Naive thymus-derived CD4-positive, alpha-beta T cell (primary cell): ENCODE measurements around the gene NAA30. TPM values are rescaled to one million over a fixed set of nuclear protein-coding genes. Genes with fewer than 3 reads are reported as not detected.

Experiments used
- ATAC-seq: fragments of 150-1000 bp; cut with Tn5 transposase; 2 replicates; pipeline ENCODE4 v1.10.0; 2021; ENCODE audit warnings: mild to moderate bottlenecking, moderate library complexity
- CTCF ChIA-PET: fragments of 350-600 bp; sonication (Branson Sonifier 250); formaldehyde crosslinking; loops from one replicate; lab custom pipeline; 2021; ENCODE audit warnings: antibody characterized with exemption; lab: Charles Lee
- POLR2A ChIA-PET: fragments of 350-600 bp; sonication (Branson Sonifier 250); formaldehyde crosslinking; loops from one replicate; lab custom pipeline; 2021; ENCODE audit warnings: antibody characterized with exemption, inconsistent platforms; lab: Charles Lee
- DNase-seq, 9 donors: peaks; one replicate each; pipeline versions ENCODE4 v3.0.0 to v3.0.0-alpha.2; 2020 to 2022; ENCODE audit warnings: mixed read lengths in 1 of 9
- H3K27ac ChIP-seq: one replicate; pipeline ENCODE4 v1.7.0; 2013; ENCODE audit warnings: mild to moderate bottlenecking, low read depth, low read length, moderate library complexity
- H3K27me3 ChIP-seq, 2 donors: one replicate each; pipeline ENCODE4 v1.7.0; 2013; ENCODE audit warnings: low read length in 2 of 2, mild to moderate bottlenecking in 2 of 2, moderate library complexity in 2 of 2; ENCODE audit not compliant: control insufficient read depth in 2 of 2, insufficient read depth in 2 of 2
- H3K36me3 ChIP-seq, 3 experiments: 1 replicate in 2 of 3; 2 replicates in 1 of 3; pipeline ENCODE4 v1.7.0; 2013; ENCODE audit warnings: low read length in 3 of 3, mild to moderate bottlenecking in 3 of 3, moderate library complexity in 1 of 3; ENCODE audit not compliant: insufficient read depth in 3 of 3, control insufficient read depth in 2 of 3
- H3K4me1 ChIP-seq, 2 donors: one replicate each; pipeline ENCODE4 v1.7.0; 2013; ENCODE audit warnings: low read length in 2 of 2, mild to moderate bottlenecking in 2 of 2, moderate library complexity in 1 of 2; ENCODE audit not compliant: control insufficient read depth in 2 of 2, insufficient read depth in 2 of 2
- H3K4me3 ChIP-seq: 2 replicates; pipeline ENCODE4 v1.7.0; 2013; ENCODE audit warnings: mild to moderate bottlenecking, low read length
- H3K9me3 ChIP-seq, 3 experiments: 1 replicate in 2 of 3; 2 replicates in 1 of 3; pipeline ENCODE4 v1.7.0; 2013; ENCODE audit warnings: low read length in 3 of 3; ENCODE audit not compliant: control insufficient read depth in 2 of 3
- H3K27ac Mint-ChIP-seq, 9 donors: one replicate each; pipeline ENCODE4 v1.8.0; 2020 to 2022; ENCODE audit warnings: mixed read lengths in 9 of 9, mild to moderate bottlenecking in 8 of 9, moderate library complexity in 5 of 9, inconsistent platforms in 2 of 9
- H3K27me3 Mint-ChIP-seq, 5 donors: one replicate each; pipeline ENCODE4 v1.8.0; 2021 to 2022; ENCODE audit warnings: mixed read lengths in 5 of 5, mild to moderate bottlenecking in 1 of 5
- H3K36me3 Mint-ChIP-seq, 5 donors: one replicate each; pipeline ENCODE4 v1.8.0; 2020 to 2022; ENCODE audit warnings: mixed read lengths in 5 of 5, mild to moderate bottlenecking in 3 of 5, inconsistent platforms in 1 of 5
- H3K4me1 Mint-ChIP-seq, 7 donors: one replicate each; pipeline ENCODE4 v1.8.0; 2020 to 2022; ENCODE audit warnings: mixed read lengths in 7 of 7, mild to moderate bottlenecking in 3 of 7, inconsistent platforms in 1 of 7
- H3K4me3 Mint-ChIP-seq, 10 donors: one replicate each; pipeline ENCODE4 v1.8.0; 2020 to 2022; ENCODE audit warnings: mild to moderate bottlenecking in 10 of 10, mixed read lengths in 10 of 10, moderate library complexity in 6 of 10, inconsistent platforms in 2 of 10
- H3K9me3 Mint-ChIP-seq, 11 donors: one replicate each; pipeline ENCODE4 v1.8.0; 2020 to 2022; ENCODE audit warnings: mixed read lengths in 11 of 11, mild to moderate bottlenecking in 4 of 11, inconsistent platforms in 1 of 11, moderate library complexity in 1 of 11
- intact Hi-C, 2 donors: fragments of 100-400 bp; cut with micrococcal nuclease; formaldehyde crosslinking; loops; one replicate each; pipeline ENCODE4 v1.15.1; 2023
- polyA plus RNA-seq, 2 donors: library from polyadenylated mRNA; unstranded; fragments of 300-500 nt; fragmentation: Illumina TruSeq; gene quantifications; one replicate each; pipeline ENCODE4 v1.2.3, GENCODE V29; 2021
- total RNA-seq, 6 experiments: library from RNA in 5 of 6; stranded (reverse) in 5 of 6; gene quantifications; 1 replicate in 5 of 6; 2 replicates in 1 of 6; pipeline ENCODE4 v1.2.3 and lab custom pipeline; 2021 to 2026

Gene NAA30
- total and polyA plus RNA-seq, 7 experiments from 2014 or later = 7.3 to 19.6 (median 15.9) TPM

DNA sequence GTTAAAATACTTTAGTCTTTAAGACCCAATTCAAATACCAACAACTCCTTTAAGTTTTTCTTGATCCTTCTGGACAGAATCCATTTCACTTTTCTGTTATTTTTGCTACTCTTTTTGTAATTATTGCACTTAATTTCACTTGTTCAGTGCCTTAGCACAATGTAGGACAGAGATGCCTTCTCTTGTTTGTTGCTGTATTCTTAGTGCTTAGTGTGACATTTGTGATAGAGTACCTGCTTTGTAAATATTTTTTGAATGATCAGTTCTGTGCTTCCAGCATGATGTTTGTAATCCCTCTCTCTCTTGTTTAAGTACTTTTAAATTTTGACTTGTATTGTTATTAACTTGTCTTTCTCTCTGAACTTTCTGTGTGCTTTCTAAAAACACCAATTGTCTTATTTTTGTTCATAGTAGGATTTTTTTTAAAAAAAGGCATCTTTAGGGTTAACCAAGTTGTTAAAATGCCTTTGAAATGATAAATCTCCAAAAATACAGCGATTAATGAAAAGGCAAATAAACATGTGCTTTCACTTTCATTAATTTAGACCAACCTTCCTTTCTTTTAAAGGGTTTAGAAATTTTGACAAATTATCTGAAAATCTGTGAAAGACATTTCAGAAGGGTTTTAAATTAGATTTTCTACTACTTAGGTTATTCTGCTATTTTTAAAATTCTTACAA lies 11.9 kb downstream of the NAA30 start:
- no peak for ATAC-seq
- peaks cover 0 to 4% of the 10 kb centered on the region in 2 donors for H3K4me1 ChIP-seq
- peaks cover 17 to 49% (median 41%) of the 10 kb centered on the region in 7 donors for H3K4me1 Mint-ChIP-seq
- H3K9me3 ChIP-seq = no peaks in the 10 kb centered on the region
- intact Hi-C loops = no loop called here
- H3K9me3 Mint-ChIP-seq = no peaks in the 10 kb centered on the region
- H3K27me3 Mint-ChIP-seq = no peaks in the 10 kb centered on the region
- no peak for DNase-seq
- POLR2A ChIA-PET = no interaction called here
- peak overlapping the region in 1 of 10 donors; percentile 8 for H3K4me3 Mint-ChIP-seq
- CTCF ChIA-PET = no interaction called here
- no peak overlapping the region for H3K27ac ChIP-seq
- peak overlapping the region in 2 of 9 donors; percentile 9 to 38 for H3K27ac Mint-ChIP-seq
- no peak overlapping the region for H3K4me3 ChIP-seq
- peaks cover 8 to 37% (median 17%) of the 10 kb centered on the region in 5 donors for H3K36me3 Mint-ChIP-seq
- no peaks in the 10 kb centered on the region for H3K27me3 ChIP-seq
- peaks cover 5 to 7% (median 5%) of the 10 kb centered on the region in 3 experiments for H3K36me3 ChIP-seq

- ChIA-PET CTCF (interaction anchor here (0.6 to 0.7 kb wide), 2 partner anchors 235 to 325 kb away, joined by 3 to 4 read pairs; no protein-coding TSS in a partner anchor), POLR2A (no interaction called here)
- Histone ChIP-seq H3K27me3 (no peaks in the 10 kb centered on the region), H3K4me3 (no peak overlapping the region), H3K36me3 (peaks cover 5 to 10% (median 7%) of the 10 kb centered on the region in 3 experiments), H3K4me1 (peaks cover 0 to 4% of the 10 kb centered on the region in 2 donors), H3K9me3 (no peaks in the 10 kb centered on the region), H3K27ac (no peak overlapping the region)
- intact Hi-C loops = no loop called here
- DNase-seq (no peak), ATAC-seq (no peak)
- no peak overlapping the region for H3K4me3 Mint-ChIP-seq
- H3K9me3 Mint-ChIP-seq = no peaks in the 10 kb centered on the region
- H3K27ac Mint-ChIP-seq = no peak overlapping the region
- peaks cover 19 to 57% (median 50%) of the 10 kb centered on the region in 7 donors for H3K4me1 Mint-ChIP-seq
- H3K36me3 Mint-ChIP-seq = peaks cover 14 to 47% (median 22%) of the 10 kb centered on the region in 5 donors
- no peaks in the 10 kb centered on the region for H3K27me3 Mint-ChIP-seq
Observed at GRCh38 chr14:57403521-57403864, 13.1 kb downstream of the NAA30 start.

- ChIA-PET POLR2A (no interaction called here), CTCF (no interaction called here)
- H3K27me3 Mint-ChIP-seq = no peaks in the 10 kb centered on the region
- H3K4me3 ChIP-seq = no peak overlapping the region
- H3K4me1 ChIP-seq = peaks cover 0 to 4% of the 10 kb centered on the region in 2 donors
- H3K9me3 ChIP-seq = no peaks in the 10 kb centered on the region
- peaks cover 13 to 53% (median 24%) of the 10 kb centered on the region in 5 donors for H3K36me3 Mint-ChIP-seq
- intact Hi-C loops = no loop called here
- H3K27ac Mint-ChIP-seq = peak overlapping the region in 5 of 9 donors; percentile 9 to 77 (median 51)
- no peaks in the 10 kb centered on the region for H3K9me3 Mint-ChIP-seq
- no peak overlapping the region for H3K4me3 Mint-ChIP-seq
- ATAC-seq (peak; percentile 36), DNase-seq (no peak)
- H3K4me1 Mint-ChIP-seq = peaks cover 16 to 52% (median 44%) of the 10 kb centered on the region in 7 donors
- no peaks in the 10 kb centered on the region for H3K27me3 ChIP-seq
- H3K27ac ChIP-seq = no peak overlapping the region
- peaks cover 5 to 13% (median 6%) of the 10 kb centered on the region in 3 experiments for H3K36me3 ChIP-seq
Observed at GRCh38 chr14:57405562-57405961, 15.2 kb downstream of the NAA30 start.

DNA sequence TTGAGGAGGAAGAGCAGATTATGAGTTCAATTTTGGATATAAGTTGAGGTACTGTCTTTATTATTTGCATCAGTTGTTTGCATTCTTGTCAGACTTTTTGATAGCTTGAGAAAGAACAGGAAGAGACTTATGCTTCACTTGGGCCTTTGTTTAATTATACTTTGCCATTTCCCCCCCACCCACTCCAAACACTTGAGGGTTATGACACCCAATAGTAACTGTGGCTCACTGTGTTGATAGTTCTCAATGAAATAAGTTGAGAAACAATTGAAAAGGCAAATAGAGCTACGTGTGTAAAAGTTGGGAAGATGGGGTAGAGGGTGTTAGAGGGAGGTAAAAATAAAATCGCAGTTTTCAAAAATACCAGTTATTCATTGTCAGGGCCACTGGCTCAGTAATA lies 17.7 kb downstream of the NAA30 start:
- intact Hi-C loops = no loop called here
- peak overlapping the region in 4 of 9 donors; percentile 8 to 44 (median 30) for H3K27ac Mint-ChIP-seq
- H3K27me3 Mint-ChIP-seq = no peaks in the 10 kb centered on the region
- H3K9me3 Mint-ChIP-seq = no peaks in the 10 kb centered on the region
- Histone ChIP-seq H3K27ac (no peak overlapping the region), H3K4me3 (no peak overlapping the region), H3K4me1 (no peaks in the 10 kb centered on the region), H3K9me3 (no peaks in the 10 kb centered on the region), H3K36me3 (peaks cover 5 to 13% (median 6%) of the 10 kb centered on the region in 3 experiments), H3K27me3 (no peaks in the 10 kb centered on the region)
- peaks cover 6 to 47% (median 36%) of the 10 kb centered on the region in 7 donors for H3K4me1 Mint-ChIP-seq
- POLR2A ChIA-PET = no interaction called here
- H3K36me3 Mint-ChIP-seq = peaks cover 11 to 52% (median 31%) of the 10 kb centered on the region in 5 donors
- H3K4me3 Mint-ChIP-seq = no peak overlapping the region
- DNase-seq (no peak), ATAC-seq (no peak)
- CTCF ChIA-PET = interaction anchor here (1.1 kb wide), 1 partner anchor 17 kb away, joined by 3 read pairs; the partner anchor contains the start of gene NAA30

DNA sequence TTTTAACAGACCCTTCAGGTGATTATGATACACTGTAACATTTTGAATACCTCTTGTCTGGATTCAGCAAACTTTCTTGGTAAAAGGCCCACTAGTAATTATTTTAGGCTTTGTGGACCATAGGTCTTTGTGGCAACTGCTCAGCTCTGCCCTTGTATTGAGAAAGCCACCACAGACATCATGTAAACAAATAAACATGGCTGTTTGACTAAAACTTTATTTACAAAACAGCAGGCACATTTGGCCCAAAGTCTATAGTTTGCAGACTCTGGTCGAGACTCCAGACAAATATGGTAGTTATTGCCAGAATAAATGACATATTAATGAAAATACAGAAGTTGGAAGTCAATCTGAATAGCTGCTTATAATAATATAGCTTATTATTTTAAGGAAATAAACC lies 18.2 kb downstream of the NAA30 start:
- Mint-ChIP-seq H3K27ac (no peak overlapping the region), H3K4me1 (peaks cover 6 to 47% (median 36%) of the 10 kb centered on the region in 7 donors), H3K27me3 (no peaks in the 10 kb centered on the region), H3K9me3 (no peaks in the 10 kb centered on the region), H3K36me3 (peaks cover 11 to 52% (median 31%) of the 10 kb centered on the region in 5 donors), H3K4me3 (no peak overlapping the region)
- ATAC-seq = no peak
- no peaks in the 10 kb centered on the region for H3K27me3 ChIP-seq
- CTCF ChIA-PET = no interaction called here
- POLR2A ChIA-PET = no interaction called here
- H3K36me3 ChIP-seq = peaks cover 5 to 13% (median 6%) of the 10 kb centered on the region in 3 experiments
- H3K9me3 ChIP-seq = no peaks in the 10 kb centered on the region
- intact Hi-C loops = no loop called here
- DNase-seq = no peak
- H3K4me3 ChIP-seq = no peak overlapping the region
- H3K27ac ChIP-seq = no peak overlapping the region
- H3K4me1 ChIP-seq = no peaks in the 10 kb centered on the region

DNA sequence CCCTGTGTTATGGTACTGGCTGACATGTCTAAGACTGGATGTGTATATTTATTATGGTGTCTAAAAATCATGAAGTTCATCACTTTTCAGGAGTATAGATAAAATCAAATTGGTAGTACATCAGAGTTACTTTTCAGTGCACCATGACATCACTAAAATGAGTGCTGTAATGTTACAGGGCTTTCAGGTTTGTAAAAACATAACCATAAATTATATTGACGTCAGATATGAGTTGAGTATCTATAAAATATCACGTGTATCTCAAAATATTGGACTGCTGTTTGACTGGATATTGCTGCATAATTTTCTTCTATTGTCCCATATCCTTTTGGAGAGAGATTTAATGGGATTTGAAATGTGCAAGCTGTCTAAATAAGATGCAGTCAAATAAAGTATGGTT lies 22.0 kb downstream of the NAA30 start:
- Histone ChIP-seq H3K4me1 (no peaks in the 10 kb centered on the region), H3K27me3 (no peaks in the 10 kb centered on the region)
- POLR2A ChIA-PET = no interaction called here

More for the DNA sequence above, 22.0 kb downstream of the NAA30 start:
- Mint-ChIP-seq H3K4me1 (peaks cover 0 to 33% (median 17%) of the 10 kb centered on the region in 7 donors), H3K27me3 (no peaks in the 10 kb centered on the region), H3K9me3 (no peaks in the 10 kb centered on the region), H3K4me3 (no peak overlapping the region), H3K27ac (peak overlapping the region in 3 of 9 donors; percentile 34 to 61 (median 60)), H3K36me3 (peaks cover 8 to 35% (median 17%) of the 10 kb centered on the region in 5 donors)
- no peak overlapping the region for H3K27ac ChIP-seq
- H3K36me3 ChIP-seq = peaks cover 0 to 6% (median 5%) of the 10 kb centered on the region in 3 experiments
- DNase-seq (no peak), ATAC-seq (no peak)
- H3K9me3 ChIP-seq = no peaks in the 10 kb centered on the region
- CTCF ChIA-PET = no interaction called here
- intact Hi-C loops = no loop called here
- no peak overlapping the region for H3K4me3 ChIP-seq
